Measurements from ENCODE around the gene LMO2.
"Not testable (repeated sequence)": the region's sequence is repeated elsewhere in the genome, so short reads cannot be mapped to it uniquely, and the experiment has no call there.

Gene LMO2

DNA sequence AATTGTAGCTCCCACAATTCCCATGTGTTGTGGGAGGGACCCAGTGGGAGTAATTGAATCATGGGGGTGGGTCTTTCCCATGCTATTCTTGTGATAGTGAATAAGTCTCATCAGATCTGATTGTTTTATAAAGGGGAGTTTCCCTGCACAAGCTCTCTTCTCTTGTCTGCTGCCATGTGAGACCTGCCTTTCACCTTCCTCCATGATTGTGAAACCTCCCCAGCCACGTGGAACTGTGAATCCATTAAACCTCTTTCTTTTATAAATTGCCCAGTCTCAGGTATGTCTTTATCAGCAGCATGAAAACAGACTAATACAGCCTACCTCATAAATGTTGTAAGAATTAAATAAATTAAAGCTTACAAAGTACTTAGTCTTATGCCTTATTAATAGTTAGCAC is 25.5 kb upstream of the LMO2 start:
- not testable (repeated sequence) for H3K4me3 ChIP-seq, H3K27ac ChIP-seq

DNA sequence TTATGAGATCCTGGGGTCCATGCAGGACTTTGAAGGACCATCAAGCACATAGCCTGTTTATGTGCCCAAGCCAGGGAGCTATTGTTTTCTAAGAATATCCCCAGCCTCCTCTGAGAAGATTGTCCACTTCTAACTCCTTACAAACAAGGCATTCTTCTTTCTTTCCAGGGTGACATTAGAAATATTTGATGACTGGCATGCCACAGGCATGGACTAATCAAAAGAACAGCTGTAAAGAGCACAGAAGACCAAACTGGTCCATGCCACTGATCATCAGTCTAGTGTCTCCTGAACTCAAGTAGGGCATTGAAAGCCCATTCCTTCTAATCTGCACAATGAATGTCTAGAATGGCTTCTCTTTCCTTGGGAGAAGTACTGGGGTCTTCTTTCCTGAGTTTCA is 24.9 kb upstream of the LMO2 start:
- no peak overlapping the region for H3K27ac ChIP-seq
- no peak overlapping the region for H3K4me3 ChIP-seq

DNA sequence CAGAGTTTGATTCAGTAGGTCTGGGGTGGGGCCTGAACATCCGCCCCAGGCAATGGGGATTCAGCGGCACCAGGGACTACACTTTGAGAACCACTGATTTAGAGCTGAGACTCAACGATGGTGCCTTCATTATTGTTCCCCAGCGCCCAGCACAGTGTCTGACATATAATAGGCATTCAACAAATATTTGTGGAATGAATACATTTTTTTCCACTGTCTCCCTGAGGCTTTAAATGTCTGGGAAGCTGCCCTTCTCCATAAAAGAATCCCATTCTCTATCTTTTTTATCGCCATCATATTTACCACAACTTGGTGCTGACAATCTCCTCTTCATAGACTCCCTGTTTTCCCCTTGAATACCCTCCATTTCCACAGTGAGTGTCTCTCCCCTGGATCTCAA is 23.6 kb upstream of the LMO2 start:
- no peak overlapping the region for H3K4me3 ChIP-seq
- no peak overlapping the region for H3K27ac ChIP-seq

DNA sequence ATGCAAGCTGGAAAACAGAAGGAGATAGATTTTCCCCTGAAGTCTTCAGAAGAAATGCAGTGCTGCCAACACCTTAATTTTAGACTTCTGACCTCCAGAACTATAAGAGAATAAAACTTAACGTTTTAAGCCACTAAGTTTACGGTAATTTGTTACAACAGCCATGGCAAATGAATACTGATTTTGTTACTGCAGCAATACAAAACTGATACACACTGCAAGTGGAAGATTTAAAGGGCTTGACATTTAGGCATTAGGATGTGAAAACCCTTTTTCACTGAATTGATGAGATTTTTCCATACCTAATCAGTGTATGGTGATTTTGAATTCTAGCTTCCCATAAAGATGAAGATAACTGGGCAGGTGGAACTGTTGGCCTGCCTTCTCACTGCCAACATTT is 22.1 kb upstream of the LMO2 start:
- Histone ChIP-seq H3K4me3 (no peak overlapping the region), H3K27ac (no peak overlapping the region)

DNA sequence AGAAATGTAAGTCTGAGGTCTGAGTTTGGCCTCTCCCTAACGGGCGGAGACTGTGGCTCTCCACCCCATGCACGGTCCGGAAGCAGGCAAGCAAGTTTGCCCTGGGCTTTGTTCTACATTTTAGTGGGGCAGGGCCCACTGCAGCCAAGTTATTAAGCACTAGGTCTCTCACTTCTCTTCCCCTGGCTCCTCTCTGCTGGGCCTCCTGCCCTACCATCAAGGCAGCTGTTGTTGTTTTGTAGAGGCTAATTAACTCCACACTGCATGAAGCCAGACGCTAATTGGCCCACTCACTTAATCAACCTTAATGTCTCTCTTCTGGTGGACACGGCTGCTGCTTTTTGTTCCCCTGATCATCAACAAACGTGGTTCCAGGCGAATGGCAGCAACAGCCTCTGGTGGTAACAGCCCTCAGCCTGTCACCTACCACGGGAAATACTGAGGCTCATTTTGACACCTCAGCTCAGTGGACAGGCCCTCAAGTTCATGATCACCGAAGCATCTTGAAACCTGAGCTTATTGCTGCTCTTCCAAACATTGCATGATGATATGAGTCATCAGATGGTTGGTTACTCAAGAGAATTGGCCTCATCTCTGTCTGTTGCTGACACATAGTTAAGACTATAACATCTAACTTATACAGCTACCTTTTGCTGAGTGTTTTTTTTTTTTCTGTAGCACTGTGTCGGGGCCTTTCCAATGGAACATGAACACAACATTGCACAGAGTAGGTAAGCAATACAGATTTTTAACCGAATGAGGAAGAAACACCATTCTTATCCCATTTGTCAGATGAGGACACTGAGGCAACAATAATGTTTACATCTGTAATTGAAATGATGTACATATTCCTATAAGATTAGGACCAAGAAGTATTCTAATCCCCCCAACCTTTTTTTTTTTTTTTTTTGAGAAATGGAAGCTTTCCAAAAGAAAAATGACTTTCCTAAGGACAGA is 20.8 kb upstream of the LMO2 start:
- peak overlapping the region in 9 of 21 experiments; percentile 1 to 66 (median 46) for H3K27ac ChIP-seq
- H3K4me3 ChIP-seq, result no peak overlapping the region

DNA sequence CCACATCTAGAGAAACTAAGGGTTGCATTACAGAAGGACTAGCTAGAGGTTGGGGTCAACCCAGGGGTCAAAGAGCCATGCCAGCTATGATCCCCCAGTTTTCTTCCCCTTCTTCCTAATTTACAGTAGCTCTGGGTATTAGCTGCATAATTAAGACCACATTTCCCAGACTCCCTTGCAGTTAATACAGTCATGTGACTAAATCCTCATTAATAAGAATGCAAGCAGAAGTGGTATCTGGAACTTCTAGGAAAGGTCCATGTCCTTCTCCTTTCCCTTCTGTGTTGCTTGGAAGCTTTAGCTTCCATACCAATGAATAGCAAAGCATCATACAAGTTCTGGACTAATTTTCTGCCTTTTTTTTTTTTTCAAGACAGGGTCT is 19.1 kb upstream of the LMO2 start:
- Histone ChIP-seq H3K27ac (no peak overlapping the region), H3K4me3 (no peak overlapping the region)

DNA sequence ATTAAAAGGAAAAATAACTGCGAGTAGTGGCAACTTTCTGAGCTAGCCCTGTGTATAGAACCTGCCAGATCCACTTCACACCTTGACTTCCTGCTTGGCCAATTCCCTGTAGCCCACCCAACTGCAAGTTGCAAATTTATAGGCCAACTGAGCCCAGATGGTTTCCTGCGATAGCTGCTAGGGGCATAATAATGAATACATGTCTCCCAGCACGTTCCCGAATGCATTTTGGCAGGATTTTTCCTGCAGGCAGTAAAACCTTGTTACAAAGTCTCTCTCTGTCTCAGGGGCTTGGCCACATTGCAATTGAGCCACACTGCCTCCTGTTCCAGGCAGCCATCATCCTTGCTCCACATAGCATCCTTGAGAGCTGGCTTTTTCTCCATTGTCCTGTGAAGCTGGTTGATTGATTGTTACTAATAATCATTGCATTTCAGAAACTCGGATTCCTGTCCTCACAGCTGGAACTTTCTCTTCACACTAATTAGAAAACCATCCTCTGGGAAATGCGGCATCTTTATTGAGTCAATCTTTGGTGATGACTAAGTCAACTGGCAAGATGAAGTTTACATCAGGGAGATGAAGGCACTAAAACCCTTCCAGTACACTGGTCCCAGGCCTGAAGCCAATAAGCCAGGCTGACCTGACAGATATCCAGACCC is 18.6 kb upstream of the LMO2 start:
- no peak overlapping the region for H3K27ac ChIP-seq
- no peak overlapping the region for H3K4me3 ChIP-seq

DNA sequence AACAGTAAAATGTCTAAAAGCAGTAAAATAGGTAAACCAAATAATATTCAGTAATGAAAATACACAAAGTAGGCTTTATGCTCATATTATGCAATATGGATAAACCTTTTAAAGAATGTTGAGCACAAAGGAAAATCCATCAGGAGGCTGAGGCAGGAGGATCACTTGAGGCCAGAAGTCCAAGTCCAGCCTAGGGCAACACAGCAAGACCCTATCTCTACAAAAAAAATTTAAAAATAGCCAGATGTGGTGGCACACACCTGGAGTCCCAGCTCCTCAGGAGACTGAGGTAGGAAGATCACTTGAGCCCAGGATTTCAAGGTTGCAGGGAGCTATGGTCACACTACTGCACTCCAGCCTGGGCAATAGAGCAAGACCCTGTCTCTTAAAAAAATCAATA is 17.7 kb upstream of the LMO2 start:
- no peak overlapping the region for H3K27ac ChIP-seq
- H3K4me3 ChIP-seq, result no peak overlapping the region

DNA sequence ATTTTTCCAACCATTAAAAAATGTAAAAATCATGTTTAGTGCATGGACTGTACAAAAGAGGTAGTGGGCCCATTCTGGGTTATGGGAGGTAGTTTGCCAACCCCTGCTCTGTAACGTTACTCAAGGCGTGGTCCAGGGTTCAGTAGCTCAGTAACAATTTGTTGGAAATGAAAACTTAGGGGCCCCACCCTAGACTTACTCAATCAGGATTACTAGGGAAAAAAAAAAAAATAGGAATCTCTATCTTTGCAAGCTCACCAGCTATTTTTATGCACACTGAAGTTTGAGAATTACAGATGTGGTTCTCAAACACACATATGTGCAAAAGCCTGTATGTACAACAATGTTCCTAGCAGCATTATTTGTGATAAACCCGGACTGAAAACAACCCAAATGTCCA is 17.3 kb upstream of the LMO2 start:
- H3K27ac ChIP-seq, result no peak overlapping the region
- H3K4me3 ChIP-seq, result no peak overlapping the region

DNA sequence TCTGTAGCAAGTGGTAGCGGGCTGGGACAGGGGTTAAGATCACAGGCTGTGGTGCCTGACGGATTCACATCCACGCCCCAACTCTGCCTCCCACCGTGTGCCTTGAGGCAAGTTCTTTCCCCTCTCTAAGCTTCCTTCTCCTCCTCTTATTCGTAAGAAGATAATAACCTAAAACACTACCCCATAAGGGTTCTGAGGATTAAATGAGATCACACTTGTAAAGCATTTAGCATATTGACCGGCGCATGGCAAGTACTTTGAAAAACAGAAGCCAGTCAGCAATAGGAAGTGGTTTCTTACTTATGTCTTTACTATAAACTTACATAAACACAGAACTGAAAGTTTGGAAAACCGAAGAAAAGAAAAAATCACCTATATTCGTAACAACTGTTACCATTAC is 15.5 kb upstream of the LMO2 start:
- Histone ChIP-seq H3K27ac (no peak overlapping the region), H3K4me3 (no peak overlapping the region)

DNA sequence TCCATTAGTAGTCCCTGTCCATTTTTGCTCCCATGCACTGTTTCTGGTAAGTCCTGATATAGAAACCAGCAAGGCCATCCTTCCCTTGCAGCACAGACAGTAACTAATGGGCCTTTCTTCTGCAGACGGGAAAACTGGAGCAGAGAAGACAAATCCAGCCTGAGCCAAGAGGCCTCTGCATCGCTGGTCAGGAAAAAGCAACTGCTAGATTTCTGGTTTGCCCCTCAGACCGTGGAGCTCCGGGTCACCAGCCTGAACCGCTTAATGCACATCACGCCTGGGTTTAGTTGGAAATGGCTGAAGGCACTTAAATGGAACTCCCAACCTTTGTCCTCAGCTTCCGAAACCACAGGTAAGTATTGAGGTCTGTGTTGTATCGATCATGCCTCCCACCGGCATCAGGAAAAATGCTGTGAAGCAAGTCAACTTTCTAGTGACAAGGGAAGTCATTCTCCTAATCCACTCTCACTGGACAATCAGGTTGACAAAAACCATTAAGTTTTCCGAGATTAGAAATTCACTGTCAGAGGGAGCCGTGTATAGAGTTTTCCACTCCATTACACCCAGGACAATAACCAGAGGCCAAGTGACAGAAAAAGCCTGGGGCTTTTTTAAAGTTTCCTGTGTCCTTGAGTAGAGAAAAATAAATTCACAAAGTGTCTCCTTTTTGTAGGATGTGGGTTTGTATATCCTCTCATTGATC is 14.8 kb upstream of the LMO2 start:
- Histone ChIP-seq H3K27ac (no peak overlapping the region), H3K4me3 (no peak overlapping the region)

DNA sequence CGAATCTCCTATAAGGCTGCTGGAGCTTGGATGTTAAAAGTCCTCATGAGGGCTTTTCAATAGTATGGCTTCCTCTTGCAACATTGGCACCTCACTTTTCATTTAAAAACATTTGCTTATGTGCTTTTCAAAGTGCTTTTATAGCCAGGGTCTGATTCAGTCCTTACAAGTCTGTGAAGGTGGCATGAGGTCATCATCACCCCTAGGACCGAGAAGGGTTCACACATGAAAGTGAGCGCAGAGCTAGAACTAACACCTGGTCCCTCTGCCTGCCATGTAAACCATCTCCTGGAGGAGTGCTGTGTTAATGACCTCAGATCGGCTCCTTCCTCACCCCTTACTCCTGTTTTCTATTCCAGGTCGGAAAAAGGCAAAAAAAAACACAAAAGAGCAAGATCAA is 12.2 kb upstream of the LMO2 start:
- Histone ChIP-seq H3K27ac (no peak overlapping the region), H3K4me3 (no peak overlapping the region)

DNA sequence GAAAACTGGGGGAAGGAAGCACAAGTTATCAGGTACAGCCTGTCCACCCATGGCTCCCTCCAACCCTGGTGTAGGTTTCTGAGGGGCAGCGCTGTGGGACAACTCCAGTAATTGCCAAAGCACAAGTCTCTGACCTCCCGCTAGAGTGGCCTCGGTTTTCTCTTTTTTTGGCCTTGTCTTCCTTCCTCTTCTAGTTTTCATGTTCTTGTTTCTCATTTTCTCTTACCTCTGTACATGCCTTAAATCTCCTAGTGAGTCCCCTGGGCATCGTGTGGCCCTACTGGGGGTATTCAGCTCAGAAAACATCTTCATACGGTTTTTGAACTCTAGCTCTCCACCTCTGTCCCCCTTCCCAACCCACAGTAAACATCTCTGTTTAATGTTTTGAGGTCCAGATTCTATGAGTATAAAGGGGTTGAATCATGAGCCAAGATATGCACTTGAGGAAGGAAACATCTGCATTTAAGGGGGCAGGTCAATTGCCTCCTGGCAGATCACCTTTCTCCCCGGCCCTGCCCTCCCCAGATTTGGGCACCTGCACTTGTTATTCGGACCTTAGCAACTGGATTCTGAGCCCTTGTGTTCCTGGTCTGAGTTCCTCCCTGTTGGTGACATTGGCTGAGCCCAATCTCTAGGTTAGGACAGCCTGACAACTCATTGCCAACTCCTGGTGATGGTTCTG is 8.4 kb upstream of the LMO2 start:
- H3K27ac ChIP-seq, result peak overlapping the region in 7 of 21 experiments; percentile 1 to 51 (median 27)
- H3K4me3 ChIP-seq, result no peak overlapping the region

DNA sequence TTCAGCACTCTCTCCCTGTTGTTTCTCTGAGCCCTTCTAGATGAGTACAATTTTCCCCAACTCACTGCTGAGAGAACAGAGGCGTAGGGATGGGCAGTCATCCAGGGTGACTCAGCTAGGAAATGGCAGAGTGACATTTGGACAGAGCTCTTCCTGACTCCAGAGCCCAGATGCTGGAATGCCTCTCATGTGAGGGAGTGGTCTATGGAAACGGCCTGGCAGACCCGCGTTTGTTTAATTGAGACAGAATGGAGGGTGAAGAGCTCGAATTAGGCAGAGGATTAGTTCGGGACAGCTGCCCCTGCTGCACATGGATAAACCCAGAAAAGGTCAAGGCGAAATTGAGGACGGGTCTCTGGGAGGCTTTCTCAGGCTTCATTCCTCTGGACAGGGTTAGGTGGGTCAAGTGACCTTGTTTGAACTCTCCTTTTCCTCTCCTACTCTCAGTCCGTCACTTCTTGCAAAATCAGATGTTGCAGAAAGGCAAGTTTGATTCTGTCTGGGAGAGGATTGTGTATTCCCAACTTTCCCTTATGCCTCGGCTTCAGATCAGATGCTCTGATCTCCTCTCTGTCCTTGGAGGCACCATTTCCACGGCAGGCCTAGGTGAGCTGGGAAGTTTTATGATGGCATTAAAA is 7.6 kb upstream of the LMO2 start:
- no peak overlapping the region for H3K4me3 ChIP-seq
- peak overlapping the region in 9 of 21 experiments; percentile 26 to 57 (median 36) for H3K27ac ChIP-seq

DNA sequence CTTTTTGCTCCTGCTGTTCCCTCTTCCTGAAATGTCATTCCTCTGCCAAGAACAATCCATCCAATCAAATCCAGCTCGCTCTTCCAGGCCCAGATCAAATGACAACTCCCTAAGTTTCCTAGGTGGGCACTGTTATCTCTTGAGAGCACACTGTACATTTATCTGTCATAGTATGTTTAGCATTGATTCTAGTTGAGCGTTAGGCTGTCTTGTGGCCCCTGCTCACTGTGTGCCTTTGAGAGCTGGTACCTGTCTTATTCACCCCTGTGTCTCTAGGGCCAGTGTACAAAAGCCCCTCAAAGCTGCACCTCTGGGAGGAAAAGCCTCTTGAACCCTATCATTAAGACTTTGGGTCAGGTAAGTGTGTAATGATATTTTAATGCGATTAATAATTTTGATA is 7.1 kb upstream of the LMO2 start:
- Histone ChIP-seq H3K27ac (peak overlapping the region in 11 of 21 experiments; percentile 21 to 76 (median 55)), H3K4me3 (no peak overlapping the region)

DNA sequence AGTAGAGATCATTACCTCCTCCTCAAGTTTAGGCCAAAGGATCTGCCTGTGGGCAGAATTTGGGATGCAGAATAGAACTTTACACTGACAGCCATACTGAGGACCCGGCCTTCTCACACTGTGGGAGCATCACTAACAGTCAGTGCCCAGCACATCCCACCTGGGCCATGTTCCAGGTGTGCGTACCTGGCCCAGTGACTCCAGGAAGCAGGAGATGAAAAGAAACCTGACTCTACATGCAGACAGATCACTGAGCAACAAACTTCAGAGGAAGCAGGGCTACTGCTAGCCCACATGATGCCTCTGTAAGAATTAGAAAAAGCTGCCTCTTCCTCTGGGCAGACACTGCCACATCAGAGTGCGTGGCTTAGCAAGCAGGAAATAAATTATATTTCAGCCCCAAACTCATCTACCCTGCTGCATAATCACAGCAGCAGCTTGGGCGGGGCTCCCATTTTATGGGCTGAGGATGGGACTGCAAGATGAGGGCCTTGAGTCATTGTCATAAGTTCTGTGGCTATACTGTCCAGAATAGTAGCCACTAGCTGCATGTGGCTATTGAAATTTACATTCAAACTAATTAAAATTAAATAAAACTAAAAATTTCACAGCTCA is 6.0 kb upstream of the LMO2 start:
- H3K4me3 ChIP-seq, result no peak overlapping the region
- peak overlapping the region in 11 of 21 experiments; percentile 20 to 76 (median 46) for H3K27ac ChIP-seq

DNA sequence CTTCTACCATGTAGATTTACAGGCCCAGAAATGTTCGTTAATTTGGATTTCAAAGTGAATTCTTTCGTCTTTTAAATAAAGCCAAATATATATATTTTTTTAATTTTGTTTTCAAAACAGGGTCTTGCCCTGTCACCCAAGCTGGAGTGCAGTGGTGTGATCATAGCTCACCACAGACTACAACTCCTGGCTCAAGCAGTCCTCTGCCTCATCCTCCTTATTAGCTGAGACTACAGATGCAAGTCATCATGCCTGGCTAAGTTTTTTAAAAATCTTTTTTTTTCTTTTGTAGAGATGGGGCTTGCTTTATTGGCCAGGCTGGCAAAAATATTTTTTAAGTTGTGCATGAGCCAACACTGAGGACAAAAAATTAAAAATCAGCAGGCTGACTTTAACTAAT is 5.0 kb upstream of the LMO2 start:
- H3K27ac ChIP-seq, result peak overlapping the region in 5 of 21 experiments; percentile 22 to 63 (median 35)
- no peak overlapping the region for H3K4me3 ChIP-seq

DNA sequence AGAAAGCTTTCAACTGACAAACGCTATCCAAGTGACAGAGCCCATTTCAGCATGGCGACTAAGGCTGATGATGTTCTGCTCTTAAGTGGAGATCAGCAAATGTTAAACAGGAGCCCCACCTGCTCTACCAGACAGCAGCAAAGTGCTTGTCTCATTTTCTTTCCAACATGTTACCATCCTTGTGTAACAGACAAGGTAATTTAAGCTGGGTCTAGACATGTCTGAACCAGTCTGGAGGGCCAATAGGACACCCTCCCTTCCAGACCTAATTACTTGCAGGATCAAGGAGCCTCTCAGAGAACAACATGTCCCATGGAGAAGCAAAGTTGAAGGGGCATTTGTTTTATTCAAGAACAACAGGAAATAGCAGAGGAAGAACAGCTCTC is 3.9 kb upstream of the LMO2 start:
- H3K4me3 ChIP-seq, result no peak overlapping the region
- peak overlapping the region in 1 of 21 experiments; percentile 39 for H3K27ac ChIP-seq

DNA sequence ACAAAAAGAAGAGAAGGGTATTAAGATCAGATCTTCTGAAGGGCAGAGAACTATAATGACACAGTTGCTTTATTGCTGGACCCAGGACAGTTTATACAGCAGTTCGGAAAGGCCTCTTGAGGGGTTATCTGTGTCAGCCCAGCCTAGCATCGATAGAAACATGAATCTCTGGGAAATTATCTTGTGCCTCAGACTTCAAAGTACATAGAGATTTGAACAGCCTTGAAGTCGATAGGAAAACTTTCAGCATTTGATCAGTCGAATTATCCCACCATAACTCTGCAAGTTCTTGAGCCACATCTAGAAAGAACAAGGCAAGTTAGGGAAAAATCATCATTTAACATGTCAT is 2.5 kb upstream of the LMO2 start:
- Histone ChIP-seq H3K4me3 (no peak overlapping the region), H3K27ac (peak overlapping the region in 5 of 21 experiments; percentile 0 to 64 (median 13))
